HG03520 (cell line): ENCODE results near the gene BANP.
"Not testable (repeated sequence)": the region's sequence is repeated elsewhere in the genome, so short reads cannot be mapped to it uniquely, and the experiment has no call there.

Experiments
- ATAC-seq: cut with Tn5 transposase; IDR thresholded peaks from one replicate; pipeline ENCODE4 v1.9.1; 2021; ENCODE audit warnings: mild to moderate bottlenecking, moderate library complexity; ENCODE audit not compliant: unreplicated experiment

BANP gene

DNA sequence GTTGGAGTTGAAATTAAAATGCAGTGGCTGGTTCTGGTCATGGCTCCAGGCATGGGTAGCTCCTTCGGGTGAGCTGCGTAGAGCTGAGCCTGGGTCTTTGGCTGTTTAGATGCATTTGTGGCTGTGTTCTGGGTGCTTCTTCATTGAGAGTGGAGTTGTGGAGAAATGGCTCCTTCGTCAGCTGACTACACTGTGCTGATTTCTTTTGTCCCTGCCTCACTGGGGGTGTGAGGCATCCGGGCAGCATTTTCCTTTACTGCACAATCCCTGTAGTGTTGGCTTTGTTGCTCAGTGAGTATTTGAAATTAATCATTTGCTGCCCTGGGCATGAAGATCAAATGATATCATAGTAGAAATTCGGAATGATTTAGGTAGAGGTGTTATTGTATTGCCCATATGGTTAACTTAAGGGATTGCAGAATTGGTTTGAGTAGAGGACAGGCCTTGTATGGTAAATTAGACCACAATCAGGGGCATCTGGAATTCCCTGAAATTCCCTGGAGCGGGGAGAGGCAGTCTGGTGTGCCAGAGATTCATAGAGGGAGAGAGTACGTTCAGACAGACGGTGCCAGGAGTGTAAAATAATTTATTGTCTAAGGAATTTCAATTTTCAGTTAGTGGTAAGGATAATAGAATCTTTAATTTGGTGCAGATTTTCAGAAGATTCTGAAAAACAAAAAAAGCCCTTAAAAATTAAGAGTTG is 92.1 kb downstream of the BANP start:
- ATAC-seq: not testable (repeated sequence)

- ATAC-seq: not testable (repeated sequence)
Measured at GRCh38 chr16:88044121-88044581, 92.9 kb downstream of the BANP start.

DNA sequence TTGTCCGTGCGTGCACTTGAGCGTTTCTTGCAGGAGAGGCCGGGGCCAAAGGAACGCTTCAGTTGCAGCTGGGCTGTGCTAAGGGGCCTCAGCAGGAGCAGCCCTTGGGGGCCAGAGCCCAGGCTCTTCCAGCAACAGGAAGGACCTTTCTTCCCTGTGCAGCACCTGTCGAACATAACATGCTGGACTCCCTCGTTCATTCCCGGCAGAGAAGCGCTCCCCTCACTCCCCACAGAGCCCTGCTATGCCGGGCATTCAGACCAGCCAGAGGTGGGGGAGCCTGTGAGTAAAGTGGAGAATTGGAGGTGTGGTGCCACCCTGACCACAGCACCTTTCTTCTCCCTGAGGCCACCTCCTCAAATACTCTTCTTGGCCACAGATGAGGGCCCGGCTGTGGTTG is 94.1 kb downstream of the BANP start:
- ATAC-seq: not testable (repeated sequence)

GRCh38 chr16:88045820-88046303 is 94.6 kb downstream of the BANP start:
- ATAC-seq: peak; percentile 81

DNA sequence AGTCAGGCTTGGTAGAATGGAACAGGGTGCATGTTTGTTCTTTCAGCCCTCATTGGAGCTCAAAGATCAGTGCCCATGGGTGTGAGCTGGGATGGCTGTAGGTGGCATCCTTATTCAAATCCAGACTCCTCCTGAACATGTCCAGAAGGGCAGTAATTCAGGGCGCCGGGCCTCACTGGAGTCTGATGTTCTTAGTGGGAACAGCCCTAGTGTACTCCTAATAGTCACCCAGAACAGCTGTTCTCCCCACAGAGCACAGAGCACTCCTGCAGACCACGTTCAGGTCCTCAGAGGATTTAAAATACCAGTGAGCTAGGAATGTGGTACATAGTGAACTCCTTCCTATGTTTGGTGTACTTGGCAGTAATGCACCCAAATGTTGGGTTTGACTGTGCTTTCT is 96.2 kb downstream of the BANP start:
- no peak for ATAC-seq

- no peak for ATAC-seq
Measured at GRCh38 chr16:88048985-88049384, 97.8 kb downstream of the BANP start.

- ATAC-seq: no peak
Measured at GRCh38 chr16:88049561-88050545, 98.6 kb downstream of the BANP start.

- ATAC-seq: no peak
Measured at GRCh38 chr16:88050952-88051660, 99.9 kb downstream of the BANP start.

GRCh38 chr16:88052661-88053060 is 101.4 kb downstream of the BANP start:
- ATAC-seq: no peak

DNA sequence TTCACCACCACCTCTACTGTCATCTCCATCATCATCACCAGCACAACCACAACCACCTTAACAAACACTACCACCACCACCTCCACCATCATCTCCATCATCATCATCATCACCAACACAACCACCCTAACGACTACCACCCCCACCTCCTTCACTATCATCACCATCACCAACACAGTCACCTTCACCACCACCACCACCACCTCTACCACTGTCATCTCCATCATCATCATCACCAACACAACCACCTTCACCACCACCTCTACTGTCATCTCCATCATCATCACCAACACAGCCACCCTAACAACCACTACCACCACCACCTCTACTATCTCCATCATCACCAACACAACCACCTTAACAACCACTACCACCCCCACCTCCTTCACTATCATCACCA is 102.2 kb downstream of the BANP start:
- not testable (repeated sequence) for ATAC-seq

DNA sequence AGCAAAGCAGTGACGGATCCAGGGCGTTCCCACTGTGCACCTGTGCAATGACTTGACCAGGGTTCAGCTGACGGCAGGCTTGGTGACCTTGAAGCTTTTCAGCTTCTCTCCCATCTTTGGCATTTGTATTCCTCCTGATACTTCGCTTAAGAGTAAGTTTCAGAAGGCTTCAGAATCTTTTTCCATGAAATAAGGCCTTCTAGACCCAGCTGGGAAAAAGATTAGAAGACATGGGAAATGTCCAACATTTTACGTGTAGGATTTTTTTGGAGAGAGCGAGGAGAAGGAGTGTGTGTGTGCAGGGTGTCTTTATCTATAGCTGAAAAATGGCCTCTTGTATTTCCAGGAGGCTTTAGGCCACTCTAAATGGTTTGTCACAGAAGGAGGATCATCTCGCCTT is 104.1 kb downstream of the BANP start:
- no peak for ATAC-seq

- ATAC-seq: no peak
Measured at GRCh38 chr16:88056212-88056611, 105.0 kb downstream of the BANP start.

DNA sequence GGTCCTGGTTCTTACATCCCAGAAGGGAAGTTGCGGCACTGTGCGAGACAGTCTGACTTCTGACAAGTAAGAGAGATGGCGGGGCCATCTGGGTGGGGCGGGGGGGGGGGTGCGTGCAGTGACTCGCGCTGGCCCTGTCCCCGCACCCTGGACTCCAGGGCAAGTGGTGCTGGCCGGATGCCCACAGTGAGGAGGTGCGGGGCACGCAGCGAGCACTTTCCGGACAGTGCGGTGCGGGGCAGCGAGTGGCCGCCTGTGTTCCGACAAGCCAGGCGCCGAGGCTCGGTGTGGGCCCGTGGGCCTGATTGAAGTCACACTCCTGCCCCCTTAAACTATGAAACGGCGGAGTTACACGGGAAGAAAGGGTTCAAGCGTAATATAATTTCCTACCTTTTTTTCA is 106.4 kb downstream of the BANP start:
- no peak for ATAC-seq

DNA sequence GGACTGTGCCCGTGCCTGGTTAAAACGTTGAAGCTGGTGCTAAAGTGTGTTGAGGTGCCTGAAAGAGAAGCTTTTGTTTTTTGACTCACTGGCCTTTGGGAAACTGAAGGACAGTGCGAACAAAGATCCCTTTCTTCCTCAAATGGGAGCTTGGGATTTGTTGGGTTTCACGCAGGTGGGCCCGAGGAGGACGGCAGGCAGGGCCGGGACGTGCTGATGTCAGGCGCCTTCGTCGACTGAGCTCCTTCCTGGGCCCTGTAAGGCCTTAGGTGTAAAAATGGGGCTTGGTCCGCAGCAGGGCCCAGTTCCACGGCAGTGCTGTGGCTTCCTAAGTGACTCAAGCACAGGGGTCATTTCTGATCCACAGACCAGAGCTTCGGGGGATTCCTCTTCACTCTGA is 106.9 kb downstream of the BANP start:
- no peak for ATAC-seq

DNA sequence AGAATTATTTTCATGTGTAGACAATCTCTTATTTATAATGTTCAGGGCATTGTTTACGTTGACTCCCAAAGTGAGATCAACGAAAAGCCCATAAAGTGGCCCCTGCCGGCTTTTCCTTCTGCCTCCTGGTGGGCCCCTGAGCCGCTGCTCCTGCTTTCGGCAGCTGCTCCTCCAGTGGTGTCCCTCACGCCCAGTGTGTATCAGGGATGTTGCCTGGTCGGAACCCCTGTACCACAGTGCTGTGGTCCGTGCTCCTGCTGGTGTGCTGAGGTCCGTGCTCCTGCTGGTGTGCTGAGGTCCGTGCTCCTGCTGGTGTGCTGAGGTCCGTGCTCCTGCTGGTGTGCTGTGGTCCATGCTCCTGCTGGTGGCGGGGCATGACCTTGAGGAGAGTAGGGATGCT is 107.6 kb downstream of the BANP start:
- no peak for ATAC-seq

- ATAC-seq: no peak
Measured at GRCh38 chr16:88059701-88060386, 108.6 kb downstream of the BANP start.

GRCh38 chr16:88060524-88061219 is 109.4 kb downstream of the BANP start:
- ATAC-seq: no peak

DNA sequence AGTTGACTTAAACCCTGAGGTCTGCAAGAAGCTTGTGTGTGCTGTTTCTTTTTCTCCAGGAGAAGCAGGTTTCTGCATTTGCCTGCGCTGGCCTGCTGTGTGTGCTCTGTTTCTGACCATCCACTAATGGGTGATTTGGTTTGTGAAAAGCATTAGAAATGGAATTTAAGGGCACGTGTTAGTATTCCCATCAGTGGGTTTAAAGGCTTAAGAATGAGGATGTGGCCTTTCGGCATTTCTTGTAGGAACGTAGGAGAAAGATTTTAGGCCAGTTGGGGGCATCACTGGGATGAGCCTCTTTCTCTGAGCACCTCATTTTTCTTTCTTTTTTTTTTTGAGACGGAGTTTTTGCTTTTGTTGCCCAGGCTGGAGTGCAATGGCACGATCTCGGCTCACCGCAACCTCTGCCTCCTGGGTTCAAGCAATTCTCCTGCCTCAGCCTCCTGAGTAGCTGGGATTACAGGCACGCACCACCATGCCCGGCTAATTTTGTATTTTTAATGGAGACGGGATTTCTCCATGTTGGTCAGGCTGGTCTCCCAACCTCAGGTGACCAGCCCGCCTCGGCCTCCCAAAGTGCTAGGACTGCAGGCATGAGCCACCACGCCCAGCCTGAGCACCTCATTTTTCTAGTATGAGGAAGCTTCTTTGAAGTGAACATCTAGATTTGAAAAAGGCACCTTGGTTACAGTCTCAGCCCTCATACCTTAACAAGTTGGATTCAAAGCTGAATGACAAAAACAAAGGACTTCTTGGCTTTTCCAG is 110.3 kb downstream of the BANP start:
- no peak for ATAC-seq
